ENCODE results near the gene IL15RA.

GRCh38 chr10:6022660-6023059 is 45.3 kb upstream of the IL15RA start:
- TF ChIP-seq POLR2A (IDR thresholded peaks at IDR 0.05) (no peak), CTCF (IDR thresholded peaks at IDR 0.05) (no peak)

Measured in thyroid gland (tissue), 4 donors.